ENCODE data around the gene GABRA5.

Gene GABRA5

DNA sequence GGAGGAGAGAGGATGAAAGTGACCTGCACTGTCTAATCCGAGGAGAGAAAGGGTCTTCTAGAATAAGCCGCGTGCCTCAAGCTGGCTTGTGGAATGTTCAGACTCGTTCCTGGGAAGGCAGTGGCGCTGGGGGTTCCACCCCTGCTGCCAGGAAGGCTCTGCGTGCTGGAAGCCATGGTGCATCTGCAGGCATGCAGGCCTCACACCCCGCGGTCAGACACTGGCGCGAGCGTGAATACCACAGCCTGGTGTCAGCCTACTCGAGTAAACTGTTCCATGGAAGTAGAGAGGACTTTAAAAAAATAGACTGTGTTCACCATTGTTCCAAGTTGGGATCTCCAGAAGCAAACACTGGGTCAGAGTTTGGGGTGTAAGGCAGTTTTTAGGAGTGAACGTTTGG, 78.2 kb downstream of the GABRA5 start:
- TF ChIP-seq, protein P1, sequence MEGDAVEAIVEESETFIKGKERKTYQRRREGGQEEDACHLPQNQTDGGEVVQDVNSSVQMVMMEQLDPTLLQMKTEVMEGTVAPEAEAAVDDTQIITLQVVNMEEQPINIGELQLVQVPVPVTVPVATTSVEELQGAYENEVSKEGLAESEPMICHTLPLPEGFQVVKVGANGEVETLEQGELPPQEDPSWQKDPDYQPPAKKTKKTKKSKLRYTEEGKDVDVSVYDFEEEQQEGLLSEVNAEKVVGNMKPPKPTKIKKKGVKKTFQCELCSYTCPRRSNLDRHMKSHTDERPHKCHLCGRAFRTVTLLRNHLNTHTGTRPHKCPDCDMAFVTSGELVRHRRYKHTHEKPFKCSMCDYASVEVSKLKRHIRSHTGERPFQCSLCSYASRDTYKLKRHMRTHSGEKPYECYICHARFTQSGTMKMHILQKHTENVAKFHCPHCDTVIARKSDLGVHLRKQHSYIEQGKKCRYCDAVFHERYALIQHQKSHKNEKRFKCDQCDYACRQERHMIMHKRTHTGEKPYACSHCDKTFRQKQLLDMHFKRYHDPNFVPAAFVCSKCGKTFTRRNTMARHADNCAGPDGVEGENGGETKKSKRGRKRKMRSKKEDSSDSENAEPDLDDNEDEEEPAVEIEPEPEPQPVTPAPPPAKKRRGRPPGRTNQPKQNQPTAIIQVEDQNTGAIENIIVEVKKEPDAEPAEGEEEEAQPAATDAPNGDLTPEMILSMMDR (IDR thresholded peaks at IDR 0.05; ENCODE audit: control extremely low read depth, extremely low read depth, low read depth, missing control alignments), result no peak
- CTCF ChIA-PET, result no interaction called here
- POLR2A ChIA-PET, result no interaction called here

DNA sequence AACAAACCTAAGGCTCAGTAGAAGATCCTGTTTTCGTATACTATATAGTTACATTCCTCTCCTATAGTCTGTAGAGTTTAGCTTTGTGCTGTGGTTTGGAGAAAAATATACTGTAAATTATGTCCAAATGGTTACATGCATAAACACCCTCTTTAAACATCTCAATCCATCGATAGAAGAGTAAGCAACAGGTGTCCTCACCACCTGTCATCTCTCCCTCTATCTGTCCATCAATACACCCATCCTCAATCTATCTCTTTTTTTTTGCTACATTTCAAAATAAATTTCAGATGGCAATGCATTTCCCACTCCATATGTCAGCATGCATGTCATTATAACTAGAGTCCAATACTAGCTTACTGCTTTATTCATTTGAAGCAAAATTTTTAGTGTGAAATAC, 83.1 kb downstream of the GABRA5 start:
- TF ChIP-seq, protein P1 (IDR thresholded peaks at IDR 0.05; ENCODE audit: control extremely low read depth, extremely low read depth, low read depth, missing control alignments), result no peak
- DNase-seq (ENCODE audit: extremely low spot score), result no peak
- ChIA-PET POLR2A (no interaction called here), CTCF (interaction anchor here (1.5 kb wide), 1 partner anchor 15 kb away, joined by 3 read pairs; no protein-coding TSS in a partner anchor)

More for the DNA sequence above, 78.2 kb downstream of the GABRA5 start:
- DNase-seq (ENCODE audit: extremely low spot score), result no peak

DNA sequence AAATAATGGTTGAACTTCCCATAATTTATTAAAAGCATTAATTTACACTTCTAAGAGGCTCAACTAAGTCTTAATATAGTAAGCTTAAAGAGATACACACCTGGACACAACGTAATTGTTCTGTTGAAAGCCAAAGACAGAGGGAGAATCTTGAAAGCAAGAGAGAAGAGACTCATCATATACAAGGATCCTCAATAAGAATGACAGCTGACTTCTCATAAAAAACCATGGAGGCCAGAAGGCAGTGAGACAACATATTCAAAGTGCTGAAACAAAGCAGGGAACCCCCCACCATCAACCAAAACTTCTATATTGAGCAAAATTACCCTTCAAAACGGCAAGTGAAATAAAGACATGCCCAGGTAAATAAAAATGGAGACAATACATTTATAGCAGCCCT, 87.5 kb downstream of the GABRA5 start:
- CTCF ChIA-PET, result interaction anchor here (1.4 kb wide), 1 partner anchor 8 kb away, joined by 3 read pairs; no protein-coding TSS in a partner anchor
- TF ChIP-seq, protein P1 (IDR thresholded peaks at IDR 0.05; ENCODE audit: control extremely low read depth, extremely low read depth, low read depth, missing control alignments), result no peak
- POLR2A ChIA-PET, result no interaction called here
- no peak for DNase-seq (ENCODE audit: extremely low spot score)

DNA sequence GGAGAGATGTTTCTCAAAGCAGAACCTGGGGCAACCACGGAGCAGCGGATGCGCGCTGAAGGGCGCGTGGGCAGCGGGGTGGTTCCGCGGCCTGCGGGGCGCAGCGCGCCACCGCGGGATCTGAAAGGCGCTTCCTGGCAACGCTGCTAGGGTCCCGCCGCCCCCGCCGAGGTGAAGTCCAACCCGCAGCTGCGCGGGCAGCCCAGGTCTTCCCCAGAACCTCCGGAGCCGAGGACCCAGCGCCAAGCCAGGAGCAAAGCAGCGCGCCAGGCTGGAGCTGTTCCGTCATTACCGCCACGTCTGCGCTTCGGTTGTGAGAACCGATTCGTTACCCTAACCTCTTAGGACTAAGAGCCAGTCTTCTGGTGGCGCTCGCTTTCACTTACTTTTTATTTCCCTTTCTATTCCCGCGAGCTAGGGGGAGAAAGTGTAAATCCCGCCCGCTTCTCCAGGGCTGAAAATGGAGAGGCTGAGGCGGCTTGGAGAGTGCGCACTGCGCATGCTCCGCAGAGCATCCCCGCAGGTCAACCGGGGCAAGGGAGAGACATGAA, 100.9 kb downstream of the GABRA5 start:
- TF ChIP-seq, protein P1 (IDR thresholded peaks at IDR 0.05; ENCODE audit: control extremely low read depth, extremely low read depth, low read depth, missing control alignments), result no peak
- DNase-seq (ENCODE audit: extremely low spot score), result no peak
- ChIA-PET POLR2A (no interaction called here), CTCF (no interaction called here)

DNA sequence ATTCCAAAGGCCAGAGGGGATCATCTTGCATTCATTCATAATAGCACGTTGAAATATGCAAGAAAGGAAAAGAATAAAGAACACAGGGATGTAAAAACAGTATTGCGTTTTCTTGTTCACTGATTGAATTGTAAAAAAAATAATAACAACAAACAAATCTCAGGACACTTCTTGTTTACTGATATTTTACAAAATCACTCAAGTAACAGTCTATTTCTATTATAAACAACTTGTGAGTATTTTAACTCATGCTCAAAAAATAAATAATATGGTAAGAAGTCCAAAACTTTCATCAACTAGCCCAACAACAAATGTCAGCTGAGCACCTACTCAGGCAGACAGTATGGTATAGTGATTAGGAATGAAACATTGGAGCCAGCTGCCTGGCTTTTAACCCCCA, 101.9 kb downstream of the GABRA5 start:
- POLR2A ChIA-PET, result no interaction called here
- DNase-seq (ENCODE audit: extremely low spot score), result no peak
- TF ChIP-seq, protein P1 (IDR thresholded peaks at IDR 0.05; ENCODE audit: control extremely low read depth, extremely low read depth, low read depth, missing control alignments), result no peak
- CTCF ChIA-PET, result no interaction called here

DNA sequence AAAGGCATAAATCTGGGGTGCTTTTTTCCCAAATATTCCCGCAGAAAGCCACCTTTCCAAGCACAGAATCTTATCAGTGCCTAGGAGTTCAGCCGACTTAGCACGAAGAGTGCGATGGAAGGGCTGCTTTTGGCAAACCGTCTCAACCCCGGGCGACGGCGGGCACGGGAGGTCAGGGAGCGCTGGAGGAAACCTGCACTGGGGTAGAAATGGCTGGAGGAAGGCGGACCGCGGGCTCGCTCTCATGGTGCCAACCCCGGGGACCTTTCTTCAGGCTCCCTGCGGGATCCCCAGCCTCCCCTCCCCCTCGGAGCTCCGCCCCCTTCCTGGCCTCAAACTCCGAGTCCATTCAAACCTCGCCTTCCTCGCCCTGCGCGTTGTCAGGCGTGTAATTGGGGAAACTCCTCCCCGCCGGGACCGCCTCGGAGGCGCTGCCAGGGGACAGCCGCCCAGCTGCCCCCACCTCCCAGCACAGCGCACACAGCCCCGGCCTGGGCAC, 103.9 kb downstream of the GABRA5 start, which contains the start of gene GABRG3:
Gene GABRG3 (plus strand): TSS at position 470 of the 499 bp plus-strand sequence.
- ChIA-PET CTCF (no interaction called here), POLR2A (no interaction called here)
- TF ChIP-seq, protein P1 (IDR thresholded peaks at IDR 0.05; ENCODE audit: control extremely low read depth, extremely low read depth, low read depth, missing control alignments), result no peak
- no peak for DNase-seq (ENCODE audit: extremely low spot score)

All from GM10248 (cell line).